Measurements from ENCODE around the gene CPNE8.
A peak's percentile ranks its signal among the peaks of the same experiment; 100 is the strongest.
"Not testable (repeated sequence)": the region's sequence is repeated elsewhere in the genome, so short reads cannot be mapped to it uniquely, and the experiment has no call there.

CPNE8 gene

GRCh38 chr12:38823314-38823713 is 82.1 kb downstream of the CPNE8 start:
- DNase-seq: no peak

GRCh38 chr12:38817942-38818341 is 87.4 kb downstream of the CPNE8 start:
- DNase-seq: no peak

GRCh38 chr12:38813923-38814322 is 91.5 kb downstream of the CPNE8 start:
- DNase-seq: no peak

GRCh38 chr12:38811814-38812356 is 93.5 kb downstream of the CPNE8 start:
- DNase-seq: no peak

GRCh38 chr12:38809832-38810231 is 95.6 kb downstream of the CPNE8 start:
- no peak for DNase-seq

GRCh38 chr12:38788106-38788505 is 117.3 kb downstream of the CPNE8 start:
- DNase-seq: no peak

GRCh38 chr12:38785381-38785780 is 120.0 kb downstream of the CPNE8 start:
- DNase-seq: no peak

GRCh38 chr12:38783304-38783703 is 122.1 kb downstream of the CPNE8 start:
- DNase-seq: no peak

GRCh38 chr12:38782359-38782758 is 123.0 kb downstream of the CPNE8 start:
- DNase-seq: no peak

GRCh38 chr12:38776647-38777046 is 128.7 kb downstream of the CPNE8 start:
- no peak for DNase-seq

- no peak for DNase-seq
Observed at GRCh38 chr12:38775457-38775856, 129.9 kb downstream of the CPNE8 start.

GRCh38 chr12:38772437-38772836 is 133.0 kb downstream of the CPNE8 start:
- DNase-seq: no peak

- DNase-seq: peak; percentile 40
Observed at GRCh38 chr12:38771871-38772270, 133.5 kb downstream of the CPNE8 start.

- no peak for DNase-seq
Observed at GRCh38 chr12:38761636-38762342, 143.6 kb downstream of the CPNE8 start.

GRCh38 chr12:38761111-38761510 is 144.3 kb downstream of the CPNE8 start:
- DNase-seq: no peak

GRCh38 chr12:38759621-38760020 is 145.8 kb downstream of the CPNE8 start:
- no peak for DNase-seq

GRCh38 chr12:38746744-38747143 is 158.6 kb downstream of the CPNE8 start:
- no peak for DNase-seq

- DNase-seq: no peak
Observed at GRCh38 chr12:38745601-38746000, 159.8 kb downstream of the CPNE8 start.

- DNase-seq: no peak
Observed at GRCh38 chr12:38744041-38744440, 161.3 kb downstream of the CPNE8 start.

GRCh38 chr12:38742496-38742895 is 162.9 kb downstream of the CPNE8 start:
- DNase-seq: not testable (repeated sequence)

GRCh38 chr12:38736821-38737220 is 168.6 kb downstream of the CPNE8 start:
- no peak for DNase-seq

- no peak for DNase-seq
Observed at GRCh38 chr12:38732761-38733160, 172.6 kb downstream of the CPNE8 start.

GRCh38 chr12:38728894-38729293 is 176.5 kb downstream of the CPNE8 start:
- no peak for DNase-seq

- DNase-seq: no peak
Observed at GRCh38 chr12:38721611-38722252, 183.7 kb downstream of the CPNE8 start.
